Stimulated activated CD4-positive, alpha-beta T cell treated with anti-CD3 and anti-CD28 coated beads, Interleukin-4, amount 100 ng/mL, for 24 hours (primary cell): ENCODE measurements around the gene SERTAD1.

Source experiments
- DNase-seq: peaks from one replicate; pipeline ENCODE4 v3.0.0-alpha.2; 2020

SERTAD1 gene

DNA sequence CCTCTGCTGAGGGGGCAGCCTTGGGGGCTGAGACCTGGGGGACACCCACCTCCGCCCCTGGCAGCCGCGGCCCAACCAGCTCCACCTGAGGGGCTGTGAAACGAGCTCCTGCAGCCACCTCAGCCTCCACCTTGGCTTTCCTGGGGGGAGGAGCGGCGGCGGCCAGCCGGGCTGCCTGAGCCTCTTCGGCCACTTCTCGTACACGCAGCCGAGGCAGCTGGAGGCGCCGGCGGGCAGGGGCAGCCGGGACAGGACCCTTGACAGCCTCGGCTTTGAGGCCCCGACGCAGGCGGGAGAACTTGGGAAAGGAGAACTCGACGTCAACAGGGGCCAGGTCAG is 28.3 kb downstream of the SERTAD1 start:
- no peak for DNase-seq

- DNase-seq, result no peak
These were observed 28.8 kb downstream of the SERTAD1 start for GRCh38 chr19:40396886-40397567.

DNA sequence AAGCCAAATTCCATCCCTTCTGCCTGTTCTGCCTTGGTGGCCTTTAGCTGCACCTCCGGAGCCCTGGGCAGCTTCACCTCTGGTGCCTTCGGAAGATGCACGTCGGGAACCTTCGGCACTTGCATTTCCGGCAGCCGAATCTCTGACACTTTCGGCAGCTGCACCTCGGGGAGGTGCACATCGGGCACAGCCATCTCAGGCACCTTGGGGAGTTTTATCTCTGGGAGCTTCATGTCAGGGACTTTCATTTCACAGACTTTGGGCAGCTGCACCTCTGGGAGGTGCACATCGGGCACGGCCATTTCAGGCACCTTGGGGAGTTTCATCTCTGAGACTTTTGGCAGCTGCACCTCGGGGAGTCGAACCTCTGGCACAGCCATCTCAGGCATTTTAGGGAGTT is 29.8 kb downstream of the SERTAD1 start:
- no peak for DNase-seq

DNA sequence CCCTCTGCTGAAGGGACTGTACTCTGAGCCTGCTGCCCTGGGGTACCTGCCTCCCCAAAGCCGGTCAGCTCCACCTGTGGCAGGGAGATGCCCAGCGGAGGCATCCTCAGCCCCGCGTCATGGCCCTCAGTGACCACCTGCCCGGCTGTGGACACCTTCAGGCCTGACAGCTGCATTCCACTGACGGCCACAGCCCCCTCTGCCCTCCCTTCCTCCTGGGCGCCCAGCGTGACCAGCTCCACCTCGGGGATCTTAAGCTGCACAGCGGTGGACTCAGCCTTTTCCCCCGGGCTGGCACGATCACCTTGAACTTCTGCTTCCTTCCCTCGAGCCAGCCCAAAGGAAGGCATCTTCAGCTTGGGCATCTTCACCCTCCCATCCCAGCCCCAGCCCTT is 31.0 kb downstream of the SERTAD1 start:
- DNase-seq, result no peak

DNA sequence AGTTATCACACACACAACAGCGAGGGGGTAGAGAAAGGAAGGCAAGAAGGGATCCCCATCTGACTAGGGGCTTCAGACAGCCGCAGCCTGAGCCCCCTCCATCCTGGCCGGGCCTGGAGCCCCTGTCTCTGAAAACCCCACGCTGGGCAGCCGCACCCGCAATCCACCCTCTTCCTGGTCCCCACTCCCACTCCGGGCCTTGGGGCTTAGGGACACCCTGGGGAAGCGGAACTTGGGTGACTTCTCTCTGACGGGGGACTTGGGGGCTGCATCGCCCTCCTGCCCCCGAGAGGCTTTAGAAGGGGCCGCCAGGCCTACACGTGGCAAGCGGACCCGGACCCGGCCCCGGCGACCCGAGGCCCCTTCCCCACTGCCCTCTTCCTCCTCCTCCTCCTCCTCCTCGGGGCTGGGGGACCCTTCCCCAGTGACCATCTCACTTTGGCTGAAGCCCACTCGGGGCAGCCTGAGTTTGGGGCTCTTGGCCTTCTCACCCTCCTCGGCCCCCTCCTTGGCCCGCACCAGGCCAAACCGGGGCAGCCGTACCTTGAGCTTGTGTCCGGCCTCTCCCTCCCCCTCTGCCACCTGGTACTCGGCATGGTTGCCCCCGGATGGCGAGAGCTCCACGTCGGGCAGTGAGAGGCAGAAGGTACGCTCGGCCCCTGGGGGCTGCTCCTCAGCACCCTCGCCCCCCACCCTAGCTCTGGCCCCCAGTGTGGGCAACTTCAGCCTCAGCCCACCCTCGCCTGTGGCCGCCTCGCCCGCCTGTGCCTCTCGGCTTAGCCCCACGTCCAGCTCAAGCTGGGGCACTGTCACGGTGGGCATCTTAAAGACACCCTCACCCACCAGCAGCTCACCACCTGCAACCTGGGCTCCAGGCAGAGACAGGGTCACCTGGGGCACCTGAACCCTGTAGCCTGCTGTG is 31.6 kb downstream of the SERTAD1 start:
- no peak for DNase-seq

GRCh38 chr19:40392894-40393517 is 32.8 kb downstream of the SERTAD1 start:
- no peak for DNase-seq

- DNase-seq, result no peak
These were observed 33.7 kb downstream of the SERTAD1 start for GRCh38 chr19:40392123-40392522.

GRCh38 chr19:40390084-40390742 is 35.6 kb downstream of the SERTAD1 start, which contains the start of gene HIPK4:
TSS of gene HIPK4 (minus strand) at chr19:40390181. CDS start at chr19:40389902, 279 bp downstream.
- no peak for DNase-seq

DNA sequence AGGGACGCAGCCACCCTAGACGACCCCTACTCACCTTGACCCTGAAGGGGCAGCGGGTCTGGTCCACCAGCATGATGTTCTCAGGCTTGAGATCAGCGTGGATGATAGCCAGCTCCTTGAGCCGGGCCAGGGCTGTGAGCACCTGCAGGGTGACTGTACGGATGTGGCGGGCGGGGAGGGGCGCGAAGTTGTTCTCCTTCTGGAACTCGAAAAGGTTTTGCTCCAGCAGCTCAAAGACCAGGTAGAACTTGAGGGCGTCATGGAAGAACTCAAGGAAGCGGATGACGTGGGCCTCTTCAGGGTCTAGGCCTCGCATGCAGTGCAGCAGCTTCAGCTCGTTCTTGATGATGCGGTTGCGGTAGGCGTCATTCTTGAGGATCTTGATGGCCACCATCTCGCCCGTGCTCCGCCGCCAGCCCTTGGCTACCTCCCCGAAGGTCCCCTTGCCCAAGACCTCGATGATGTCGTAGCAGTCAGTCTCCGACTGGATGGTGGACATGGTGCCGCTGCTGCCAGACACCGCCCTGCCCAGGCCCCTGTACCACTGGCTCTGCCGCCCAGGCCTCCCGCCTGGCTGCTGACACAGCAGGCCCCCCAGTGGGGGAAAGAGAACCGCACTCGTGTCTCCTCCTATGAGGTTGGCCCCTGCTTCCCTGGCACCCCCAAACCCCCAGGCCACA is 36.2 kb downstream of the SERTAD1 start:
- no peak for DNase-seq

DNA sequence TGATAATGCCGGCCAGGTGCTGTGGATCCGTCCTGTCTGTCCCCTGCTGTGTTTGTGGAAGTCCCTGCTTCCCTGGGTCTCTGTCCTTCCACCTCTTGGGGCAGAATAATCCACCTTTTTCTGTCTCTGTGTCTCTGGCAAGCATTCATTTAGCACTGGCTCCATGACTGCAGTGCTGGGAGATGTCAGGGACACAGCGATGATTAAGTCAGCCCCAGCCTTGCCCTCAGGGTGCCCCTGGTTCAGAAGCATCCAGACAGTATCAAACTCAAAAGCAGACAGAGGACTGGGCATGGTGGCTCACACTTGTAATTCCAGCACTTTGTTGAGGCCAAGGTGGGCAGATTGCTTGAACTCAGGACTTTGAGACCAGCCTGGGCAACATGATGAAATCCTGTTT is 37.3 kb downstream of the SERTAD1 start:
- DNase-seq, result no peak

- DNase-seq, result no peak
These were observed 38.6 kb downstream of the SERTAD1 start for GRCh38 chr19:40387155-40387554.

- no peak for DNase-seq
These were observed 42.0 kb downstream of the SERTAD1 start for GRCh38 chr19:40383668-40384248.

DNA sequence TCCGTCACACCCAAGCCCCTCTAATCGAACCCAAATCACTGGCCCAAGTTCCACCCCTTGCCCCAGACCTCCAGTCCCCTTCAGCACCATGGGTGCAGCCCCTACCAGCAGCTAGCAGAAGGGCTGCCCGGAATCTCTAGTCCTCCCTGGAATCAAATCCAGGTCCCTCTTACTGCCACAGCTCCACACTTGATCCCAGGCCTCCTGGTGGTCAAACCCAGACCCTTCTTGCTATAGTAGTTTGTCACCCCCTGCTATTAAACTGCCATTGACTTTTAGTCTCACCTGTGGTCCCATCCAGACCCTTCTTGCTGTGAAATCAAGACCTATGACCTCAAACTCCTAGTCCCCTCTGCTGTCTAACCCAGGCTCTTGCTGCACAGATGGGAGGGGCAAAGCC is 44.5 kb downstream of the SERTAD1 start:
- no peak for DNase-seq

- no peak for DNase-seq
These were observed 45.4 kb downstream of the SERTAD1 start for GRCh38 chr19:40380199-40381037.

- DNase-seq, result no peak
These were observed 46.2 kb downstream of the SERTAD1 start for GRCh38 chr19:40379446-40380198.

DNA sequence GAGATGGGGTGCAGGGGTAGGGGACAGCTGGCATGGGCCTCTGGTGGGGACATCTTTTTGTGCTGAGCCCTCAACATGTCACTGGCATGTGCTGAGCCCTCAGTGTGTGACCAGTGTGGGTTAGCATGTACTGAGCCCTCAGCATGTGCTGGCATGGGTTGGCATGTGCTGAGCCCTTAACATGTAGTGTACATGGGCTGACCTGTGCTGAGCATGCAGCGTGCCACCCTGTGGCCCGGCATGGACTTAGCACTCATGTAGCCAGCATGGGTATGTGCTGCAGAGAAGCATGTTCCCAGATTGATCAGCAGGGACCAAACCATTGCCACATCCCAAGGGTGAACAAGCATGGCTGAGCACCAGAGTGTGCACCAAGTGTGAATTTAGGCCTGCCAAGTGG is 47.3 kb downstream of the SERTAD1 start:
- DNase-seq, result no peak

DNA sequence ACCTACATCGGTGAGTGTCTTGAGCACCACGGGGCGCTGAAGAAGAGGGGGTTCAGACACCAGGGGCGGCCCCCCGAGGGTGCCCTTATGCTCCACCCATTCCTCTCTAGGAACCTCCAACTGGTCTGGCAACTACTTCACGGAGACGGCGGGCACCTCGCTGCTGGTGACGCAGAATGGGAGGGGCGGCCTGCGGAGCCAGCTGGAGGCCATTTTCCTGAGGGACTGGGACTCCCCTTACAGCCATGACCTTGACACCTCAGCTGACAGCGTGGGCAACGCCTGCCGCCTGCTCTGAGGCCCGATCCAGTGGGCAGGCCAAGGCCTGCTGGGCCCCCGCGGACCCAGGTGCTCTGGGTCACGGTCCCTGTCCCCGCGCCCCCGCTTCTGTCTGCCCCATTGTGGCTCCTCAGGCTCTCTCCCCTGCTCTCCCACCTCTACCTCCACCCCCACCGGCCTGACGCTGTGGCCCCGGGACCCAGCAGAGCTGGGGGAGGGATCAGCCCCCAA is 47.9 kb downstream of the SERTAD1 start:
- no peak for DNase-seq

DNA sequence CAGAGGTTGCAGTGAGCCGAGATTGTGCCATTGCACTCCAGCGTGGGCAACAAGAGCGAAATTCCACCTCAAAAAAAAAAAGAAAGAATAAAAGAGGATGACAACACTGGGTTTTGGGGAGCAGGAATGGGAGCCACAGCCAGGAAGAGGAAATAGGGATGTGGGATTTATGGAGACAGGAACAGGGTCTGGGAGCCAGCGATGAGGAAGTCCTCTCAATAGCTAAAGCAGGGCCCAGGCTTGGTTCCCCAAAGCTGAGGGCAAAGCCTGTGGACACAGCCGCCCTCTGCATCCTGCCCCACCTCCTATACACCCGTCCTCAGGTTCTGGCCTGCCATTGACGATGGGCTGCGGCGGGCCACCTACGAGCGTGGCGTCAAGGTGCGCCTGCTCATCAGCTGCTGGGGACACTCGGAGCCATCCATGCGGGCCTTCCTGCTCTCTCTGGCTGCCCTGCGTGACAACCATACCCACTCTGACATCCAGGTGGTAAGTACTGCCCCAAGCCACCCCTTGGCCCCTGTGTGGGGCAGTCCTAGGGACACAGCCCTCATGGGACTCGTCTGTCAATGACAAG is 49.4 kb downstream of the SERTAD1 start:
- no peak for DNase-seq

DNA sequence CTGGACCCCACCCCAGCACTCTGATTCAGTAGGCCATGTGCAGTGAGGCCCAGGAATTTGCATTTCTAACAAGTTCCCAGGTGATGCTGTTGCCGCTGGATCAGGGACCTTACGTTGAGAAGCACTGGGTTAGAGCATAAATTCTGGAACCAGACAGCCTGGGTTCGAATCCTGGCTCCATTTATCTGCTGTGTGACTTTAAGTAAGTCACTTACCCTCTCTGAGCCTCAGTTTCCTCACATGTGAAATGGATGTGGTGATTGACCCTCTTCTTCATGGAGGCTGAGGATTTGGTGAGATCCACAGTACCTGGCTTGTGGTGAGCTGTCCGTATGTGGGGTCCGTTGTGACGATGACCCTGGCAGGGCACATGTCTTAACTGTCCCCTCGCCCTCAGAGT is 51.7 kb downstream of the SERTAD1 start:
- DNase-seq, result no peak

DNA sequence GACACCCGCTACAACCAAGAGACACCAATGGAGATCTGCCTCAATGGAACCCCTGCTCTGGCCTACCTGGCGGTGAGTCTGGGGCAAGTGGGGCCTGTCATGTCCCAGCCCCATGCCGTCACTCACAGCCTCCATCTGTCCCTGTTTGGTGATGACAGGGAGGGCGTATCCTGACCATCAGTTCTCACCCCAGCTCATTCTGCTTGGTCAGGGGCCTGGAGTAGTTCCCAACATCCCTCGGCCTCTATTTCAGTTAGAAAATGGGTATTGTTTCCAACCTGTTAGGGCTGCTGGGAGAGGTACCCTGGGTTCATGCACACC is 54.0 kb downstream of the SERTAD1 start:
- DNase-seq, result no peak
